GM18517 (cell line): ENCODE results near the gene CD101.

Experiments used
- ATAC-seq: cut with Tn5 transposase; IDR thresholded peaks from one replicate; pipeline ENCODE4 v1.9.1; 2021; ENCODE audit warnings: mild to moderate bottlenecking, moderate library complexity; ENCODE audit not compliant: unreplicated experiment

Gene CD101

GRCh38 chr1:117013309-117013858, 11.8 kb downstream of the CD101 start:
- ATAC-seq = no peak

GRCh38 chr1:117014209-117014608, 12.6 kb downstream of the CD101 start:
- no peak for ATAC-seq

GRCh38 chr1:117015724-117016123, 14.2 kb downstream of the CD101 start:
- ATAC-seq = no peak

- no peak for ATAC-seq
These were observed 15.5 kb downstream of the CD101 start for GRCh38 chr1:117017062-117017461.

- no peak for ATAC-seq
These were observed 16.1 kb downstream of the CD101 start for GRCh38 chr1:117017648-117018047.

- no peak for ATAC-seq
These were observed 19.1 kb downstream of the CD101 start for GRCh38 chr1:117020526-117021156.

GRCh38 chr1:117022114-117022513, 20.6 kb downstream of the CD101 start:
- no peak for ATAC-seq

GRCh38 chr1:117025568-117025967, 24.0 kb downstream of the CD101 start:
- no peak for ATAC-seq

GRCh38 chr1:117026361-117026760, 24.8 kb downstream of the CD101 start:
- no peak for ATAC-seq

- ATAC-seq = no peak
These were observed 28.1 kb downstream of the CD101 start for GRCh38 chr1:117029685-117030084.

GRCh38 chr1:117030271-117030877, 28.8 kb downstream of the CD101 start:
- ATAC-seq = no peak

GRCh38 chr1:117032266-117032665, 30.7 kb downstream of the CD101 start:
- no peak for ATAC-seq

GRCh38 chr1:117032681-117033539, 31.4 kb downstream of the CD101 start:
- ATAC-seq = no peak

- no peak for ATAC-seq
These were observed 32.2 kb downstream of the CD101 start for GRCh38 chr1:117033772-117034171.

GRCh38 chr1:117034791-117035290, 33.3 kb downstream of the CD101 start:
- ATAC-seq = no peak

GRCh38 chr1:117036018-117036461, 34.5 kb downstream of the CD101 start:
- no peak for ATAC-seq

GRCh38 chr1:117037802-117038201, 36.2 kb downstream of the CD101 start:
- ATAC-seq = no peak

GRCh38 chr1:117038236-117038635, 36.7 kb downstream of the CD101 start:
- ATAC-seq = no peak

- ATAC-seq = no peak
These were observed 42.7 kb downstream of the CD101 start for GRCh38 chr1:117044217-117044616.

- ATAC-seq = no peak
These were observed 44.1 kb downstream of the CD101 start for GRCh38 chr1:117045644-117046043.

GRCh38 chr1:117046781-117047180, 45.2 kb downstream of the CD101 start:
- ATAC-seq = no peak
